SH-SY5Y (cell line): ENCODE measurements around the gene INTS6.

ENCODE experiments used
- GATA2 ChIP-seq: IDR thresholded peaks from 2 replicates; pipeline ENCODE4 v1.6.1; 2011; ENCODE audit warnings: mild to moderate bottlenecking, low read depth, low read length
- GATA3 ChIP-seq: IDR thresholded peaks from 2 replicates; pipeline ENCODE4 v1.6.1; 2011; ENCODE audit warnings: low read depth, mild to moderate bottlenecking, low read length, moderate library complexity

DNA sequence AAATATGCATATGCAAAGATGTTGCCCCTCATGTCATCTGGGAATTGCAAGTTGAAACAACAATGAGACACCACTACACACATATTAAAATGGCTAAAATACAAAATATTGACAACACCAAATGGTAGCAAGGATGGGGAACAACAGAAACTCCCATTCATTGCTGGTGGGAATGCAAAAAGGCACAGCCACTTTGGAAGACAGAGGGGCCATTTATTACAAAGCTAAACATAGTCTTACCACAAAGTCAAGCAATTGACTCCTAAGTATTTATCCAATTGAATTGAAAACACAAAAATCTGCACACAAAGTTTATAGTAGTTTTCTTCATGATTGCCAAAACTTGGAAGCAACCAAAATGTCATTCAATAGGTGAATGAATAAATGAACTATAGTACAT is 119.4 kb downstream of the INTS6 start:
- TF ChIP-seq GATA2 (no peak), GATA3 (no peak)
